Activated T-cell treated with anti-CD3 and anti-CD28 coated beads, Interleukin-2, amount 50 U/mL, for 48 hours (primary cell): ENCODE data around the gene ZMYND12.

ENCODE experiments used
- DNase-seq, 2 experiments: peaks; one replicate each; pipeline ENCODE4 v3.0.0-alpha.2; 2020

Gene ZMYND12

DNA sequence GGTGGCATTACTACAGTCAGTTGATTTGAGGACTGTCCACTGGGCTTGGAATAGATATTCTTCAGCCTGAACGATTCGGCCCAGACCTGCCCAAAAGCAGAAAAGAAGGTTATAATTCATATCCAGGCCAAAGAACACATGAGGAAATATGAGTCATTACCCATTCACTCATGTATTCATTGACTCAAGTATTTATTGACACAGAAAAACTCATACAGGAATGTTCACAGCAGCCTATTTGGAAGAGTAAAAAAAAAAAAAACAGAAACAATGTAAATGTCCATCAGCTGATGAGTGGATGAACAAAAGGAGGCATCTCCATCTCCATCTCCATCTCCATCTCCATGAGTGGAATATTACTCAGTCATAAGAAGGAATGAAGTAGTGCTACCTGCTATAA is 15.9 kb downstream of the ZMYND12 start:
- no peak for DNase-seq

DNA sequence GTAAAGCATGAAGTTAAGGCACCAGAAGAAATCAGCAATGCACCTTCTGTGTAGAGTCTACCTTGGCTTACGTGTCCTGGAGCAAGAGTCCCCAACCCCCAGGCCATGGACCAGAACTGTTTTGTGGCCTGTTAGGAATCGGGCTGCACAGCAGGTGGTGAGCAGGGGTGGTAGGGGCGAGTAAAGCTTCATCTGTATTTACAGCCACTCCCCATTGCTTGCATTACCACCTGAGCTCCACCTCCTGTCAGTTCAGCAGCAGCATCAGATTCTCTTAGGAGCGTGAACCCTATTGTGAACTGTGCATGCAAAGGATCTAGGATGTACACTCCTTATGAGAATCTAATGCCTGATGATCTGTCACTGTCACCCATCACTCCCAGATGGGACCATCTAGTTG is 21.5 kb downstream of the ZMYND12 start:
- no peak for DNase-seq

DNA sequence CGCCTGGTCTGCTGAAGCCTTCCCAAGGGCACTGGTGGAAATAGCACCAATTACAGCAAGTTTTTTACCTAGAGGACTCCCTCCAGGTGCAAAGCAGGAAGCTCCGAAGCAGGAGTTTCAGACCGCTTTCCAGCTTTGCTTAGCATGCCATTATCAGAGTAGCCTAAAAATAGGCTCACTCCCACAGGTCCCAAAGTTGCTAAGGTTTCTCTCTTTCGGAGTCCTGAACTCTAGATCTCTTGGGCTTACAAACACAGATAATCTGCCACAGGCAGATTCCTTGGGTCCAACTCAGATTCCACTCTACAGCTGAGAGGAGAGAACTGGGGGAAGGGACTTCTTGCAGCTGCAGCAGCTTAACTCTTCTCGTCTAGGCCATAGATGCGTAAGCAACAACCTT is 22.5 kb downstream of the ZMYND12 start:
- DNase-seq: no peak

DNA sequence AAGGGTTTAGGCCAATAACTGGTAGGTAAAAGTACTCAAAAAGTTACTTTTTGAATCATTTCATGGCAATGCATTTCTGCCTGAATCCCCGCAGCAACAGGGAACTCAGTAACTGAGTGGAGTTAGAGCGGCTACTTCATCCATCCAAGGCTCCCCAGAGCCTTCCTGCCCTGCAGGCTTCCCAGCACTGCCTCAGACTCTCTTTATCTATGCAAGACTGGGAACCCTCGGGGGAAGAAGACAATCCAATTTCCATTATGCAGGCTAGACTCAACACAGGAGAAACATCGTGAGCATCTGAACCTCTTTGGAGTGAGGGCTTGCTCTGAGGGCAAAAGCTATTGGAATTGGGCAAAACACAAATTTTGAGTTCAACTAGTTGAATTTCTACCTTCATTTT is 23.1 kb downstream of the ZMYND12 start:
- no peak for DNase-seq

DNA sequence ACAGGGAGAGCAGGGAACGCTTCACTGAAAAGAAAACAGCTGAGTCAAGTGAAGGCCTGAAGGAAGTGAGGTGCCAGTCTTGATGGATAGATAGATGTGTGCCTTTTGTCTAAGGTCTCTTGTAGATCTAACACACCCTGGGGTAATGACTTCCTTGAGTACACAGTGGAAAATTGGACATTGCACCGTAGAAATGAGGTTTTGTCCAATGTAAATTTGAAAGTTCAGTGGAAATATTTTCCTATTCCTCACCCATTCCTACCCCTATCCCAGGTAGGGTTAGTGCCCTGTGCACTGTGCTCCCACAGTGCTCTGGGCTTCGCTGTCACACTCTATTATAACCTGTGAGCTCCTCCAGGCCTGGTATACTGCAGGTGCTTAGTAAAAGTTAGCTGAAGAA is 24.3 kb downstream of the ZMYND12 start:
- DNase-seq: no peak

GRCh38 chr1:42430286-42431135 is 25.3 kb downstream of the ZMYND12 start:
- DNase-seq: no peak

DNA sequence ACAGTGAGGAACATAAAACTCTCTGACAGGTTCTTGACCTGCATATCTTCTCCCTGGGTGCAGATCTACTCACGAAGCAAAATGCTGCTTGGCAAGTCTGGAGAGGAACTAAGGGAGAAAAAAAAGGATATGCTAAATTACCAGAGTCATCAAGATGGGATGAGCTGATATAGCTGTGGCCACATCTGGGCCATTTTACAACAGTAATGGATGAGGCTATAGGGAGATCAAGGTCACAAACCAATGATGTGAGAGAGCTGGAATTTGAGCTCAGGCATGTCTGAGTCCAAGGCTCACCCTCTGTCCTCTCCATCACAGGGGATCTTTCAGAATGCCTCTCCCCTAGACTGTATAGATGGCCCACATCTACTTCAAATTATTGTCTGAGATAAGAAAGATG is 26.2 kb downstream of the ZMYND12 start:
- DNase-seq: no peak

DNA sequence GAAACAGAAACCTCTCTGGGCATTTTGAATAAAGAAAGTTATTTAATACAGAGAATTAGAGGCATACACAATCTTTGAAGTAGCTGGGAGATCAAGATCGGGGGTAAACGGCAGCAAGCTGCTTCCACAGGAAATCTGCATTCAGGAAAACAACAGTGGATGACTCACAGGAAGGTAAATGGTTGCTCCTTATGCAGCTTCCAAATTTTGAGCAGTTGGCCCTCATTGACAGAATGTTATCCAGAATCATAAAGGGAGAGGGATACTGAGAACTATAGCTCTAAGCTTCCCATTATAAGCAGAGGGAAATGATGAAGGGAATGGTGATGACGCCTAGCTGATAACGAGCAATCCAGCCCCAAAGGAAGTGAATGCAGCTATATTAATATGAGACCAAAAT is 28.6 kb downstream of the ZMYND12 start:
- DNase-seq: no peak

- DNase-seq: no peak
Observed at GRCh38 chr1:42424201-42424600, 31.6 kb downstream of the ZMYND12 start.

GRCh38 chr1:42423681-42424080 is 32.1 kb downstream of the ZMYND12 start:
- DNase-seq: no peak

GRCh38 chr1:42422737-42423136 is 33.1 kb downstream of the ZMYND12 start:
- no peak for DNase-seq

DNA sequence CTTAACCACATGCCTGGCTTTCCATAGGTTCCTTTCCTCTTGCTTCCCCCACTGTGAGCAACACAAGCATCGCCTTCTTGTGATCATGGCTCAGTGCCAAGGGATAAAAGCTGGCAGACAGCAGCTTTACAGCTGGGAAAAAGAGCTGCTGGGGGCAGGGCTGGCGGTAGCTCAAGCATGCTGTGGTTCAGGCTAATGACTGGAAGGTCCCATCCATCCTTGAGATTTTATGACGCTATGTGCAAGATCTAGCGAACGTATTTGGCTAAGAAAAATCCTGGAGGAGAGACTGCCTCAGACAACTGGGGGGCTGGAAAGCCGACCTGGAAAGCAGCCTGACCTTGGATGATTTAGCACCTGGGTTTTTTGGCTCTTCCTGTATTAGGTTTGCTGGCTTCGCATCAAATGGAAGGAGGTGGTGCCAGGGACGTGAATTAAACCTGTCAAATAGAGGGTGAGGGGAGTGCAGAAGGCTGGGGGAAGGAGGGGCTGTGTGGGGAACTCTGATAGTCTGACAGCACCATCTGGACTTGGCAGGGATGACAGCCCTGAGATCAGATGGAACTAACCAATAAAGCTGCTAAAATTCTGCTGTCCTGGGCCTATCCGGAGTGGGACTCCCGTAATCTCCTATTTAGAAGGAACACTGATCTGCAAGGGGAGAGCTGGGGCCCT is 34.8 kb downstream of the ZMYND12 start:
- no peak for DNase-seq

DNA sequence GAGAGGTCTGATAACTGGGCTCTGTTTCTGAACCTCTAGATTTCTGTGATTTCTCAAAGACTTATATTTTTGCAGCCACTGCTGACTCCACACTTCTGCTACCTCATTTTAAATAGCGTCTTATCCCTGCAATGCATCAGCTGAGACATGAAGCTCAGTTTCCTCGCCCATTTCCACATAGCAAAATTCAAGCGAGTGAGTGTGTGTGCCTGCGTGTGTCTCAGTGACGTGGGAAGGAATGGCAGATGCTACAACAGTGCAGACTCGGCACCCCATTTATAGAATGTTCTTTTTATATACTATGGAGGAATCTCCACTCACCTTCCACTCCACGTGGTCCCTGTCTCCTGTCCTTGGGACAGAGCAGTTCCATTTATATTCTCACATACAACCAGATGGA is 35.7 kb downstream of the ZMYND12 start:
- DNase-seq: no peak

GRCh38 chr1:42419126-42419821 is 36.5 kb downstream of the ZMYND12 start:
- no peak for DNase-seq

GRCh38 chr1:42418516-42418915 is 37.3 kb downstream of the ZMYND12 start:
- no peak for DNase-seq

GRCh38 chr1:42417166-42417565 is 38.7 kb downstream of the ZMYND12 start:
- DNase-seq: no peak

DNA sequence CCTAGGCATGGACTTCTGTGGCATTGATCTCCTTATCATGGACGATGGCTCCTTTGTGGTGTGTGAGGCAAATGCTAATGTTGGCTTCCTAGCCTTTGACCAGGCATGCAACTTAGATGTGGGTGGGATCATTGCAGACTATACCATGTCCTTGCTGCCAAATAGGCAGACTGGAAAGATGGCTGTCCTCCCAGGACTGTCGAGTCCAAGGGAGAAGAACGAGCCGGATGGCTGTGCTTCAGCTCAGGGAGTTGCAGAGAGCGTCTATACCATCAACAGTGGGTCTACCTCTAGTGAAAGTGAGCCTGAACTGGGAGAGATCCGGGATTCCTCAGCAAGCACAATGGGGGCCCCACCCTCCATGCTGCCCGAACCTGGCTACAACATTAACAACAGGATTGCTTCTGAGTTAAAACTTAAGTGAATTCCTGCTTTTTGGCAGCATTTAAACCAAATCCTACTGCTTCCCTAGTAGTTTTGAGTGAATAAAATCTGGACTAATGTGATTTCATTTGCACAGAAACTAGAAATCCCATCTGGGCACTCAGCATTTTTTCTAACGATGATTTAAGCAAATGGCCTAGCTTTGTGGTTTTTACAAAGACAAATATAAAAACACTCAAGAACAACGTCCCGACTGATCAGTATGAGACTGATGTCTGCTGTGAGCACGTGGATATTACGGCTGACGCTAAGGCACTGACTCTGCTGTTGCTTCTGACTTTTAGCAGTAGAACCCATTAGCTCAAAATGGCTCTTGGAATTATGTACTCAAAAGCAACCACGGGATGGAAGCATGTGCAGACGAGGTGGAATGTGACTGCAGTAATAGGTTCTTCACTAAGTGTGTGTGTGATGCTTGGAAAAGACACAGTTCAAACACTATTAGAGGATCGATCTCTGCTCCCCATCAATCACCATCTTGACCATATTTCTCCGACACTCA is 41.0 kb downstream of the ZMYND12 start:
- no peak for DNase-seq

DNA sequence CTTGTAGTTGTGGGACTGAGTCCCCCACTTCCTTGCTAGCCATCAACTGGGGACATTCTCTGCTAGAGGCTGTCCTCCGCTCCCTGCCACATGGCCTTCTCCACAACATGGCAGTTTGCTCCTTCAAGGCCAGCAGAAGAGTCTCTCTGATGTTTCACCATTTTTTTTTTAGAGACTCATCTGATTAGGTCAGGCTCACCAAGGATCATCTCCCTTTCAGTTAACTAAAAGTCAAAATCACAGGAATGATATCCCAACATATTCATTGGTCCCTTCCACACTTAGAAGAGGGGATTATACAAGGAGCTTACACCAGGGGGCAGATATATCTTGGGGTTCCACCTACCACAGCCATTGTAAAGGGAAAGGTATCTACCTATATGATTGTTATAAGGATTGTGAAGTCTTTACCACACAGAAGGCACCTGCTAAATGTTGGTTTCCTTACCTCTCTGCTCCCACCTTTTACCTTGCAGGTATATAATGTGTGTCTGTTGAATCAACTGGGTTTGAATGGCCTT is 51.9 kb downstream of the ZMYND12 start:
- DNase-seq: no peak

DNA sequence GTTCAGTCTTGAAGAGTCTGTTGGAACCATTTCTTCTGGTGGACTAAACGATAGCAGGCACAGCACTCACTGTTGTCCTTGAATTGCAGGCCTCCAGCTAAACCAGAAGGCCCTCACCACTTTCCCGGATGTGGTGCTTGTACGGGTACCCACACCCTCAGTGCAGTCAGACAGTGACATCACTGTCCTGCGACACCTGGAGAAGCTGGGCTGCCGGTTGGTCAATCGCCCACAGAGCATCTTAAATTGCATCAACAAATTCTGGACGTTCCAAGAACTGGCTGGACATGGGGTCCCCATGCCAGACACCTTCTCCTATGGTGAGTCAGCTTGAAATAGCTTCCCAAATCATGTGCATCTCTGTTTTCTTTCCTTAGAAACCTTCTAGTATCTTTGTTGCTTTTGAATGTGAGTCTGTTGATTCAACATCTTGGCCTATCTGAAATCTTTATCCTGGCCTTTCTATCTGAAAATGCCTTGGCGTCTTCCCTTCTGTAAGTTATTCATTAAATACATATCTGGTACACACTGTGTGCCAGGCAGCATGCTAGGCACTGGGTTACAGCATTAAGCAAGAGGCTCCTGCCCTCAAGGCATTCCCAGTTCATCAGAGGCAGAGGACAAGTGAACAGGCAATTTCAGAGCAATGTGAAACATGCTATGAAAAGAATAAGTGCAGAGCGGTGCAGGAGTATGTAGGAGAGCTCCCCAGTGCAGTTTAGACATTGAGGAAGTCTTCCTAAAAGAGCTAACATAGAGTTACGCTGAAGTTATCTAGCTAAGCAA is 56.3 kb downstream of the ZMYND12 start:
- no peak for DNase-seq

DNA sequence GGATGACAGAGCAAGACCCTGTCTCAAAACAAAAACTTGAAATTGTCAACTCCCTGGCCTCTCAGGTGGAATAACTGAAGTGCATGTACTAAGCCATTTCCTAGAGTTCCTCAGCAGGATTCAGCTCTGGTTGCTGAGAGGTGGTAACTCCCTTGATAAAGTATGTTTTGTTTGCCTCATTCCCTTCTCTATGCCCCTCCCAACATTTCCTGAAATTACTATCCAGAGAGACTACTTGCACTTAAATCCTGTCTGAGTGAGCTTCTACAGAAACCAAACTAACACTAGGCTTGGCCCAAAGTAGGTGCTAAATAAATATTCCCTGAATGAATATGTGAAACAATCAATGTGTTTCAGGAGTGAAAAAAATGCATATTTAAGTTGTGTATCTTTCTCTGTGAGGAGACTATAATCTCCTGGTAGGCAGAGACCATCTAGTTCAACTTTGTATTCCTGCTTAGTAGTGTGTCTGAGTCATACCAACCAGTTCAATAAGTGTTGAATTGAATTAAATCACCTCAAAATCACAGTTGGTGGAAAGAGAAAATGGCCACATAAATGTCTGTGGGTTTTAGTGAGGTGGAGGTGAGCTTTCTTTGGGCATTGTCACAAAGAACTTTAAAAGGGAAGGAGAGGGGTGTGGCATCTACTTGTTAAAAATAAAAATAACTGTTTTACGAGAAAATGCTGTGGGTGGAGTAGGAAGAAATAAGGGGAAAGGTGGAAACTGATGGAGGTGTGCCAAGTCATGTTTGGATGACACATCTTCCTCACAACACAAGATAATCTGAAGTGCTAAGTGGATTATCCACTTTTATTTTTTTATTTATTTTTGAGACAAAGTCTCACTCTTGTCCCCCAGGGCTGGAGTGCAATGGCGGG is 62.6 kb downstream of the ZMYND12 start:
- no peak for DNase-seq

GRCh38 chr1:42392255-42392654 is 63.6 kb downstream of the ZMYND12 start:
- DNase-seq: no peak
